Neural crest cell (in vitro differentiated cells): ENCODE data around the gene P3R3URF. TPM values are rescaled to one million over a fixed set of nuclear protein-coding genes. Genes with fewer than 3 reads are reported as not detected.
A peak's percentile ranks its signal among the peaks of the same experiment; 100 is the strongest.

Source experiments
- DNase-seq: peaks from one replicate; pipeline ENCODE4 v3.0.0; 2021; ENCODE audit warnings: low read depth, mixed read lengths, low spot score
- H3K27ac Mint-ChIP-seq: one replicate; pipeline ENCODE4 v1.8.0; 2021; ENCODE audit warnings: mild to moderate bottlenecking, mixed read lengths; ENCODE audit not compliant: unreplicated experiment
- H3K27me3 Mint-ChIP-seq: 2 replicates; pipeline ENCODE4 v1.8.0; 2021; ENCODE audit warnings: low read depth, mild to moderate bottlenecking, mixed read lengths
- H3K36me3 Mint-ChIP-seq: 2 replicates; pipeline ENCODE4 v1.8.0; 2021; ENCODE audit warnings: low read depth, mild to moderate bottlenecking, mixed read lengths
- H3K4me1 Mint-ChIP-seq: 2 replicates; pipeline ENCODE4 v1.8.0; 2021; ENCODE audit warnings: mixed read lengths
- H3K4me3 Mint-ChIP-seq: one replicate; pipeline ENCODE4 v1.8.0; 2021; ENCODE audit warnings: mild to moderate bottlenecking, mixed read lengths
- H3K9me3 Mint-ChIP-seq: 2 replicates; pipeline ENCODE4 v1.8.0; 2021; ENCODE audit warnings: mixed read lengths
- total RNA-seq: library from RNA; stranded (reverse); gene quantifications from 2 replicates; pipeline ENCODE4 v1.2.1, GENCODE V29; 2021
- TF ChIP-seq, protein P1 (sequence below): fragments of 200-600 bp; sonication (generic); conservative IDR thresholded peaks from 2 replicates; pipeline ENCODE4 v1.5.0; 2021; ENCODE audit warnings: antibody characterized with exemption, mild to moderate bottlenecking

Gene P3R3URF
- total RNA-seq, 1 donor from 2014 or later: not detected

DNA sequence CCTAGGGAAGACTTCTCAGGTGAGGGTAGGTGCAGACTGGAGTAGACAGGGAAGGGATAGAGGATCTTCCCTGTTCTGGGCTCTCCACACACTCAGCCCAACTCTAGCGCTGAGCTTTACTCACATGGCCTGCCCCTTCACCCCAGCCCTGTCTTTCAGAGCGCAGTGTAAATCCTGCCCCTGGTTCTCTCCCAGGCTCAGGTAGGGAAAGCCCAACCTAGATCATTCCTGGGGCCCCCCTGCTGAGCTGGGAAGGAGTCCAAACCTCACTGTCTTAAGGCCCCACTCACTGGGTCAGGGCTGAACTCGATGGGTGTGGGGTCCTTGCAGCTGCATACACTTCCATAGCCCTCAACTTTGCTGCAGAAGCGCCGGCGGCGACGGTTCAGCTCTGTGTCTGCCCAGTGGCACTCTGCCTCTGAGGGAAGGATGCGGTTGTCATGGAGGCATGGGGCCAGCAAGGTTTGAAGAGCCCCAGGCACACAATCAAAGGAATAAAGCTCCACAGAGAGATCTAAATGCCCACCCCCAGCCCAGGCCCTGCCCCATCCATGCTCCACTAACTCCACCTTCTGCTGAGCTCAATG lies 17.8 kb upstream of the P3R3URF start:
- DNase-seq: no peak
- Mint-ChIP-seq H3K4me3 (peak overlapping the region; percentile 34), H3K9me3 (no peaks in the 10 kb centered on the region), H3K36me3 (peaks cover 2% of the 10 kb centered on the region), H3K27me3 (no peaks in the 10 kb centered on the region), H3K27ac (no peak overlapping the region), H3K4me1 (peaks cover 20% of the 10 kb centered on the region)
- TF ChIP-seq, protein P1, sequence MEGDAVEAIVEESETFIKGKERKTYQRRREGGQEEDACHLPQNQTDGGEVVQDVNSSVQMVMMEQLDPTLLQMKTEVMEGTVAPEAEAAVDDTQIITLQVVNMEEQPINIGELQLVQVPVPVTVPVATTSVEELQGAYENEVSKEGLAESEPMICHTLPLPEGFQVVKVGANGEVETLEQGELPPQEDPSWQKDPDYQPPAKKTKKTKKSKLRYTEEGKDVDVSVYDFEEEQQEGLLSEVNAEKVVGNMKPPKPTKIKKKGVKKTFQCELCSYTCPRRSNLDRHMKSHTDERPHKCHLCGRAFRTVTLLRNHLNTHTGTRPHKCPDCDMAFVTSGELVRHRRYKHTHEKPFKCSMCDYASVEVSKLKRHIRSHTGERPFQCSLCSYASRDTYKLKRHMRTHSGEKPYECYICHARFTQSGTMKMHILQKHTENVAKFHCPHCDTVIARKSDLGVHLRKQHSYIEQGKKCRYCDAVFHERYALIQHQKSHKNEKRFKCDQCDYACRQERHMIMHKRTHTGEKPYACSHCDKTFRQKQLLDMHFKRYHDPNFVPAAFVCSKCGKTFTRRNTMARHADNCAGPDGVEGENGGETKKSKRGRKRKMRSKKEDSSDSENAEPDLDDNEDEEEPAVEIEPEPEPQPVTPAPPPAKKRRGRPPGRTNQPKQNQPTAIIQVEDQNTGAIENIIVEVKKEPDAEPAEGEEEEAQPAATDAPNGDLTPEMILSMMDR: no peak

DNA sequence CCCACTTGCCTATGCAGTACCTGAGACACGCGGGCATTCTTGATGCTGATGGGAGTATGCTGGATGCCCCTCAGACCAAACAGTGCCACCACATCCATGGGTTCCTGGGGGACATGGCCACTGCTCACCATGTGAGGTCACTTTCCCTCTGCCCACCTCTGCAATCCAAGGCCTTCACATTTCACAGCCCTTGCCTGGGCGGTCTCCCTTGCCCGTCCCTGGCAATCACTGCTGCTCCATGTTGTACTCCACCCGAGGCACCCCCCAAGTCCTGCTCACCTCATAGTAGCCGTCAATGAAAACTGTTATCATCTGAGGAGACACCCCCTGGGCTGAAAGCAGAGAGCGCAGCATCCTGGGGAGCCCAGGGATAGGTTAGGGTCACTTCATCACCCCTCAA lies 17.0 kb upstream of the P3R3URF start:
- Mint-ChIP-seq H3K4me1 (peaks cover 16% of the 10 kb centered on the region), H3K27me3 (no peaks in the 10 kb centered on the region), H3K36me3 (peaks cover 2% of the 10 kb centered on the region), H3K9me3 (no peaks in the 10 kb centered on the region), H3K4me3 (no peak overlapping the region), H3K27ac (peak overlapping the region; percentile 57)
- TF ChIP-seq, protein P1: no peak
- no peak for DNase-seq

DNA sequence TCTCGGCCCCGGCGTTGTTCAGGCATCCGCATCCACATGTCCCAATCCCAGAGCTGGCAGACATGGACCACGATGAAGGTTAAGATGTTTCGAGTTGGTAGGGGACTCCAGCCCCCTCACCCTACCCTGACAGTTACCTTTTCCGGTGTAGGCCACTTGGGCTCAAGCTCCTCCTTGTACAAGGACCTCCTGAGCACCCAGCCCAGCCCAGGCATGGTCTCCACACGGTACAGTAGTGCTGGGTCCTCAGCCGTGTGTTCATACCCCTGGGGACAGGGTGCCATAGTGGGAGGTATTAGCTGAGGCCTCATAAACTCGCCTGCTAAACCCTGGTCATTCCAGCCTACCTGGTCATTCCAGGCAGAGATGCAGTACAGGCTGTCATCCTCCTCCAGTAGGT lies 15.9 kb upstream of the P3R3URF start:
- Mint-ChIP-seq H3K4me1 (peaks cover 14% of the 10 kb centered on the region), H3K9me3 (no peaks in the 10 kb centered on the region), H3K4me3 (no peak overlapping the region), H3K27me3 (no peaks in the 10 kb centered on the region), H3K27ac (no peak overlapping the region), H3K36me3 (peaks cover 5% of the 10 kb centered on the region)
- no peak for DNase-seq
- TF ChIP-seq, protein P1: no peak

DNA sequence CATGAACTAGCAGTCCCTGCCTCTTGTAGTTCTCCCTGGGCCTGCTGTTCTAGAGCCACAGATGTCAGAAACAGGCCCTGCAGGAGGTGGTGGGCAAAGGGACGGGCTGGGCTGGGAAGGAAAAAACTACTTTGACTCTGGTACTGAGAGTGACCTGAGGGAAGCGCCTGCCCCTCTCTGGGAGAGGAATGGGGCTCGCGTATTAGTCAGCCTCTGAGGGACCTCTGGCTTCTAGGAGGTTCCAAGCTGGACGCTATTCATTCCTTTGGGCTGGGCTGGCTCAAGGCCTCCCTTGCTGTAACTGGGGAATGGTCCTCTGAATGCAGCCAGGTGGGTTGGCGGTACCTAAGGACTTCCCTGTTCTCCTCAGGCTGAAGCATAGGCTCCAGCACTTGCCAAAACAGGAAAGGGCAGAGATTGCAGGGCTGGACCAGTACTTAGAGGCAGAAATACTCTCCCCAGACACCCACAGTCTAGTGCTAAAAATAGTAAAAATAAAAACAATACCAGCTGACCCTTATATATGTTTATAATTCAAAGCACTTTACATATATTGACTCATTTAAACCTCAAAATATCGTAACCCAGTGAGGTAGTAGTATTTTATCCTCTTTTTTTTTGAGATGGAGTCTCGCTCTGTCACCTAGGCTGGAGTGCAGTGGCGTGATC lies 14.9 kb upstream of the P3R3URF start:
- DNase-seq: no peak
- H3K36me3 Mint-ChIP-seq: peaks cover 5% of the 10 kb centered on the region
- no peak overlapping the region for H3K4me3 Mint-ChIP-seq

DNA sequence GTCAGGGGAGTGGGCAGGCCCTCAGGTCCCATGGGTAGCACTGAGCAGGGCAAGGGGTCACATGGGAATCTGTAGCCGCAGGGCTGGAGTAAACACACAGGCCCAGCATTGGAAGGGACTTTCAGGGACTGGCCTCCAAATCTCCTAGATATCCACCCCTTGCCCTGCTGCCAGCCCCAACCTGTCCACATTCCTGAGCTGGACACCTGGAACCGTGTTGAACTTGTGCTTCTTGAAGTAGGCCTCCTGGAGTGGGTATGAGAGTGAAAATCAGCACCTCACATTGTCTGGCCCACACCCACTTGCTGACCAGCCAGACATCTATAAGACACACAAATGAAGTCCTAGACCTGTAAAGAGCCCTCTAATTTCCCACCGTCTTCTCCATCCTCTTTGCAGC lies 14.3 kb upstream of the P3R3URF start:
- no peaks in the 10 kb centered on the region for H3K27me3 Mint-ChIP-seq

More for the DNA sequence above, 14.9 kb upstream of the P3R3URF start:
- peaks cover 8% of the 10 kb centered on the region for H3K4me1 Mint-ChIP-seq
- no peaks in the 10 kb centered on the region for H3K9me3 Mint-ChIP-seq
- peak overlapping the region; percentile 59 for H3K27ac Mint-ChIP-seq
- no peaks in the 10 kb centered on the region for H3K27me3 Mint-ChIP-seq
- TF ChIP-seq, protein P1: no peak

More for the DNA sequence above, 14.3 kb upstream of the P3R3URF start:
- Mint-ChIP-seq H3K4me3 (no peak overlapping the region), H3K4me1 (peaks cover 6% of the 10 kb centered on the region), H3K9me3 (no peaks in the 10 kb centered on the region), H3K27ac (peak overlapping the region; percentile 59), H3K36me3 (peaks cover 5% of the 10 kb centered on the region)
- no peak for DNase-seq
- TF ChIP-seq, protein P1: no peak
